Measurements from ENCODE around the gene CAMK4. TPM values are rescaled to one million over a fixed set of nuclear protein-coding genes. Genes with fewer than 3 reads are reported as not detected.

Gene CAMK4
- total RNA-seq, 1 donor from 2014 or later: 4.7 TPM

DNA sequence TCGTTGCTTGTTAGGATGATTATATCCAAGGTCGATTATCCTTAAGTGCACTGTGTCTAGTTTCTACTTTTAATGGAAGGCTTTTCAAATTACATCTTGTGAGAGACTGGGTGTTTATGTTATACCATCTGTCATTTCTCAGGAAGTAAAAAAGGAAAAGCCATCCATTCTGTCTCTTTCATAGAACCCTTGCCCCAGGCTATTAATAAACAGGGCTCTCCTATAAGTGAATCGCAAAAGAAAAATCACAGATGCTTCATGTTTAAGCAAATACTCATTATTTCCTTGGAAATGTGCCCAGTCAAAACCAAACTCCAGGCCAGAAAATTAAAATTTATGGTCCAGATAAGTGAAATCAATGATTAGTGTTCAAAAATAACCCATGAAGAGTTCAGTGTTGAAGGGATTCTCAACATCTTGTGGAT is 230.0 kb downstream of the CAMK4 start:
- H3K27me3 ChIP-seq (ENCODE audit: control insufficient read depth in 3 of 3, insufficient read depth in 3 of 3, low read length in 3 of 3): no peaks in the 10 kb centered on the region
- H3K9ac ChIP-seq (ENCODE audit: low read depth in 1 of 3, low read length in 3 of 3): no peak overlapping the region

DNA sequence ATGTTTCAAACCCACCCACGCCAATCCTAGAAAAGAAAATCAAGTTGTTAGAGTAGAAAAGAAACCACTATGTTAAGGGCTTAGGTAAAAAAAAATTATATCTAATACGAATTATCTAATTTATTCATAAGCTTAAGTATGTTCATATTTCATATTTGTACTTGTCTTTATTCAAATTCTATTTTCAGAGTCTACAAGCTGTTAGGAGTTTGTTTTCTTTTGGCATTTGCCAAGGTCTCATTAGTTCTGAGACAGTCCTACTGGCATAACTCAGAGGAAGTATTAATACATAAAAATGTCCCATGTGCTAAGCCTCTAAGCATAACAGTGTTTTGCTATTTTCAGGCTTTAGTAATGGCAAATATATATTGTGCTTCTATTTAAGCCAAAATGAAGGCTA is 230.6 kb downstream of the CAMK4 start:
- H3K27ac ChIP-seq (ENCODE audit: low read depth, low read length): no peak overlapping the region
- no peaks in the 10 kb centered on the region for H3K27me3 ChIP-seq (ENCODE audit: control insufficient read depth in 3 of 3, insufficient read depth in 3 of 3, low read length in 3 of 3)
- no peak overlapping the region for H3K9ac ChIP-seq (ENCODE audit: low read depth in 1 of 3, low read length in 3 of 3)
- H3K9me3 ChIP-seq (ENCODE audit: control insufficient read depth in 3 of 3, low read length in 3 of 3): no peaks in the 10 kb centered on the region
- H3K4me1 ChIP-seq (ENCODE audit: control insufficient read depth in 3 of 3, insufficient read depth in 3 of 3, low read length in 3 of 3): no peaks in the 10 kb centered on the region
- H3K4me3 ChIP-seq (ENCODE audit: low read length in 3 of 3): no peak overlapping the region
- no peaks in the 10 kb centered on the region for H3K36me3 ChIP-seq (ENCODE audit: control insufficient read depth in 3 of 3, insufficient read depth in 3 of 3, low read length in 3 of 3)

More for the DNA sequence above, 230.0 kb downstream of the CAMK4 start:
- no peak overlapping the region for H3K4me3 ChIP-seq (ENCODE audit: low read length in 3 of 3)
- H3K4me1 ChIP-seq (ENCODE audit: control insufficient read depth in 3 of 3, insufficient read depth in 3 of 3, low read length in 3 of 3): no peaks in the 10 kb centered on the region
- no peaks in the 10 kb centered on the region for H3K9me3 ChIP-seq (ENCODE audit: control insufficient read depth in 3 of 3, low read length in 3 of 3)
- H3K36me3 ChIP-seq (ENCODE audit: control insufficient read depth in 3 of 3, insufficient read depth in 3 of 3, low read length in 3 of 3): no peaks in the 10 kb centered on the region
- H3K27ac ChIP-seq (ENCODE audit: low read depth, low read length): no peak overlapping the region

DNA sequence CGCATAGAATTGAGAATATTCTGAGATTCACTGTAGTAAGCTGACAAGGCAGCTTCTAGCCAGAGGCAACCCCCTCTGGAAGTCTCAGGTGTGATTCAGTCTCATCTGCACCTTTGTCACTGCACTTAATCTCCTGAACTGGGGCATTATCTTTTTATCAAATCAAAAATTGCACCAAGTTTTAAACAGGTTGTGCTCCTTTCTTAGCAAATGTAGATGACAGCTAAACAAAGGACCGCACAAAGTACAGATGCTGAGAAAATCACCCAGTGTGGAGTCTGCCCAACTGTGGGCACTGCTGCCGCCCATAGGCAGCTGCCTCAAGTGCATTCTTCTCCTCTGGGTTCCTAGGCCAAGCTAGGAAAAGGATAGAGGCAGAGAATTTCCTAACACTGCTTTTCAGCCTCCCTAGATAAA is 237.1 kb downstream of the CAMK4 start:
- no peaks in the 10 kb centered on the region for H3K36me3 ChIP-seq (ENCODE audit: control insufficient read depth in 3 of 3, insufficient read depth in 3 of 3, low read length in 3 of 3)

GRCh38 chr5:111461934-111462333 is 237.8 kb downstream of the CAMK4 start:
- H3K27me3 ChIP-seq (ENCODE audit: control insufficient read depth in 3 of 3, insufficient read depth in 3 of 3, low read length in 3 of 3): no peaks in the 10 kb centered on the region
- H3K4me3 ChIP-seq (ENCODE audit: low read length in 3 of 3): no peak overlapping the region
- H3K4me1 ChIP-seq (ENCODE audit: control insufficient read depth in 3 of 3, insufficient read depth in 3 of 3, low read length in 3 of 3): no peaks in the 10 kb centered on the region
- no peak overlapping the region for H3K9ac ChIP-seq (ENCODE audit: low read depth in 1 of 3, low read length in 3 of 3)
- H3K9me3 ChIP-seq (ENCODE audit: control insufficient read depth in 3 of 3, low read length in 3 of 3): no peaks in the 10 kb centered on the region
- no peak overlapping the region for H3K27ac ChIP-seq (ENCODE audit: low read depth, low read length)
- H3K36me3 ChIP-seq (ENCODE audit: control insufficient read depth in 3 of 3, insufficient read depth in 3 of 3, low read length in 3 of 3): no peaks in the 10 kb centered on the region

More for the DNA sequence above, 237.1 kb downstream of the CAMK4 start:
- no peak overlapping the region for H3K9ac ChIP-seq (ENCODE audit: low read depth in 1 of 3, low read length in 3 of 3)
- no peaks in the 10 kb centered on the region for H3K9me3 ChIP-seq (ENCODE audit: control insufficient read depth in 3 of 3, low read length in 3 of 3)
- H3K27me3 ChIP-seq (ENCODE audit: control insufficient read depth in 3 of 3, insufficient read depth in 3 of 3, low read length in 3 of 3): no peaks in the 10 kb centered on the region
- no peak overlapping the region for H3K4me3 ChIP-seq (ENCODE audit: low read length in 3 of 3)
- no peaks in the 10 kb centered on the region for H3K4me1 ChIP-seq (ENCODE audit: control insufficient read depth in 3 of 3, insufficient read depth in 3 of 3, low read length in 3 of 3)
- H3K27ac ChIP-seq (ENCODE audit: low read depth, low read length): no peak overlapping the region

GRCh38 chr5:111463311-111463710 is 239.1 kb downstream of the CAMK4 start:
- Histone ChIP-seq H3K9ac (ENCODE audit: low read depth in 1 of 3, low read length in 3 of 3) (no peak overlapping the region), H3K9me3 (ENCODE audit: control insufficient read depth in 3 of 3, low read length in 3 of 3) (no peaks in the 10 kb centered on the region), H3K27me3 (ENCODE audit: control insufficient read depth in 3 of 3, insufficient read depth in 3 of 3, low read length in 3 of 3) (no peaks in the 10 kb centered on the region), H3K4me1 (ENCODE audit: control insufficient read depth in 3 of 3, insufficient read depth in 3 of 3, low read length in 3 of 3) (no peaks in the 10 kb centered on the region), H3K4me3 (ENCODE audit: low read length in 3 of 3) (no peak overlapping the region), H3K36me3 (ENCODE audit: control insufficient read depth in 3 of 3, insufficient read depth in 3 of 3, low read length in 3 of 3) (no peaks in the 10 kb centered on the region), H3K27ac (ENCODE audit: low read depth, low read length) (no peak overlapping the region)

DNA sequence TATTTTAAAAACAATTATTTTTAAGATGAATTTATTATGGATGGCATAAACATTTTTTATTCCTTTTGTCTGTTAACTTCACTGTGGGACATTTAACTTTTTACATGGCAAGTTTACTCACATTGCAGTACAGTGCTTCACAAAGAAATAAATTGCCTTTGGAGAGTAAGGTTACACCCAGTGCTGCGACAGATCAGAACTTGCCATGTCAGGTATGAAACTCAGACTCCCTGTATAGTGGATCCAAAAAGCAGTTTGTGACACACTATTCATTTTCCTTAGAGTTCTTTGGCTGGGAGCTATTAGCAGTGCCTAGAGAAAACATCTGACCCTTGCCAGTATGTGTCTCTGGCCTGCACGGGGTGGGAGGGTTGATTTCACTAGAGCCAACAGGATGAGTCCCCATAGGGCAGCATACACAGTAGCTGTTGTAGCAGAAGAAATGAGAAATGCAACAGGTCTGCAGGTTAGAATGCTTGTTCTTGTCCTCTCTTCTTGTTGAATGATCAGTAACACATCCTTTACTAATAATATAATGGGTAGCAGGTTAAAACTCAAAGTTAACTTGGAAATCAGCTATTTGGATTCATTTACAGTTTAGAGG is 245.2 kb downstream of the CAMK4 start:
- Histone ChIP-seq H3K4me3 (ENCODE audit: low read length in 3 of 3) (no peak overlapping the region), H3K4me1 (ENCODE audit: control insufficient read depth in 3 of 3, insufficient read depth in 3 of 3, low read length in 3 of 3) (peaks cover 0 to 2% (median 0%) of the 10 kb centered on the region in 3 donors), H3K27ac (ENCODE audit: low read depth, low read length) (no peak overlapping the region), H3K9me3 (ENCODE audit: control insufficient read depth in 3 of 3, low read length in 3 of 3) (no peaks in the 10 kb centered on the region), H3K36me3 (ENCODE audit: control insufficient read depth in 3 of 3, insufficient read depth in 3 of 3, low read length in 3 of 3) (no peaks in the 10 kb centered on the region), H3K27me3 (ENCODE audit: control insufficient read depth in 3 of 3, insufficient read depth in 3 of 3, low read length in 3 of 3) (no peaks in the 10 kb centered on the region), H3K9ac (ENCODE audit: low read depth in 1 of 3, low read length in 3 of 3) (no peak overlapping the region)

DNA sequence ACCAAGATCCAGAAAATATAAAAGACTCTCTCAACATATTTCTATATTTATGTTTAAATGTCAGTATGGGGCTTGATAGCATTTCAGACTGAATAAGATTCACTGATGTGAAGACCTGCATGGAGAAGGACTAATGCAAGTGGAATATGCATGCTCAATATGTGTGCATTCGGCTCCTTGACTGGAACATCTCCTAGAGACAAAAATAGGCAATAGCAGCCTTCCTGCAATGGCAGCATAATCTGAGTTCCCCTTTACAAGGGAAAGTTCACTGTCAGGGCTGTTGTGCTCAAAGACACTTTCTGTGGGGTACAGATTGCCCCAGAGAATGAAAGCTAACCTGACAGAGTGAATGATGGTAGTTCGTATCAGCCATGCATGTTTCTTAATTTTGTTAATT is 245.7 kb downstream of the CAMK4 start:
- Histone ChIP-seq H3K9ac (ENCODE audit: low read depth in 1 of 3, low read length in 3 of 3) (no peak overlapping the region), H3K27me3 (ENCODE audit: control insufficient read depth in 3 of 3, insufficient read depth in 3 of 3, low read length in 3 of 3) (no peaks in the 10 kb centered on the region), H3K4me3 (ENCODE audit: low read length in 3 of 3) (no peak overlapping the region), H3K9me3 (ENCODE audit: control insufficient read depth in 3 of 3, low read length in 3 of 3) (no peaks in the 10 kb centered on the region), H3K36me3 (ENCODE audit: control insufficient read depth in 3 of 3, insufficient read depth in 3 of 3, low read length in 3 of 3) (no peaks in the 10 kb centered on the region), H3K27ac (ENCODE audit: low read depth, low read length) (no peak overlapping the region), H3K4me1 (ENCODE audit: control insufficient read depth in 3 of 3, insufficient read depth in 3 of 3, low read length in 3 of 3) (peaks cover 0 to 2% (median 0%) of the 10 kb centered on the region in 3 donors)

DNA sequence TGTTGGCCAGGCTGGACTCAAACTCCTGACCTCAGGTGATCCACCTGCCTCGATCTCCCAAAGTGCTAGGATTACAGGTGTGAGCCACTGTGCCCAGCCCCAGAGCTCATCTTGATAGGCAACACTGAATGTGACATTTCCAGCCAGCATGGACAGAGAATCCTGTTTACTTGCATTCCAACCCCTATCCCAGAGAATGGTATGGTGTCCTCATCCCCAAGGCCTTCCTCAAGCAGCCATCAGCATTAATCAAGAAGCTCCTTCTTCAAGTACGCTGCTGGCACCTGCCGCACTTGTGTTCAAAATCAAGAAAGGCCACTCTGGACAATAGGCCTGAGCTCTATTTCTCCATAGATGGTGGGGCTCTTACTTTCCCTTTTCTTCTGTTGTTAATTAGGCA is 247.9 kb downstream of the CAMK4 start:
- no peaks in the 10 kb centered on the region for H3K27me3 ChIP-seq (ENCODE audit: control insufficient read depth in 3 of 3, insufficient read depth in 3 of 3, low read length in 3 of 3)
- H3K4me3 ChIP-seq (ENCODE audit: low read length in 3 of 3): no peak overlapping the region
- no peak overlapping the region for H3K9ac ChIP-seq (ENCODE audit: low read depth in 1 of 3, low read length in 3 of 3)
- peaks cover 0 to 2% (median 0%) of the 10 kb centered on the region in 3 donors for H3K4me1 ChIP-seq (ENCODE audit: control insufficient read depth in 3 of 3, insufficient read depth in 3 of 3, low read length in 3 of 3)
- H3K27ac ChIP-seq (ENCODE audit: low read depth, low read length): no peak overlapping the region
- H3K9me3 ChIP-seq (ENCODE audit: control insufficient read depth in 3 of 3, low read length in 3 of 3): no peaks in the 10 kb centered on the region
- H3K36me3 ChIP-seq (ENCODE audit: control insufficient read depth in 3 of 3, insufficient read depth in 3 of 3, low read length in 3 of 3): no peaks in the 10 kb centered on the region

DNA sequence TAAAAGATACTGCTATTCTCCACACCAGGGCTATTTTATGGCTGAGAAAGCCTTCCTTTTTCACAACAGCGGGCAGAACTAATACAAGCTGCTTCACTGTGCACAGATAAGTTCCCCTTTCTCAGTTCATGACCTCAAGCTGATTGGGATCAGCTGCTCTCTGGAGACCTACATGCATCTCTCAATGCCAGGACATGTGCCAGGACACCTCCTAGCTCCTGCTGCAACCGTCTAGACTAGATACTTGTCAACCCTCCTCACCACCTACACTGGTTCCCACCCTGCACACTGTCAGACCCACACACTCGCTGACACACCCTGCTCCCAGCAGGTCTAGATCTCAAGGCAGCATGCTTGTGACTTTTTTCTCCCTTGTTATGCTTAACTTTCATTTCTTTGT is 248.4 kb downstream of the CAMK4 start:
- Histone ChIP-seq H3K36me3 (ENCODE audit: control insufficient read depth in 3 of 3, insufficient read depth in 3 of 3, low read length in 3 of 3) (no peaks in the 10 kb centered on the region), H3K4me1 (ENCODE audit: control insufficient read depth in 3 of 3, insufficient read depth in 3 of 3, low read length in 3 of 3) (peaks cover 0 to 2% (median 0%) of the 10 kb centered on the region in 3 donors), H3K4me3 (ENCODE audit: low read length in 3 of 3) (no peak overlapping the region), H3K9ac (ENCODE audit: low read depth in 1 of 3, low read length in 3 of 3) (no peak overlapping the region), H3K27me3 (ENCODE audit: control insufficient read depth in 3 of 3, insufficient read depth in 3 of 3, low read length in 3 of 3) (no peaks in the 10 kb centered on the region), H3K27ac (ENCODE audit: low read depth, low read length) (no peak overlapping the region), H3K9me3 (ENCODE audit: control insufficient read depth in 3 of 3, low read length in 3 of 3) (no peaks in the 10 kb centered on the region)

GRCh38 chr5:111478266-111478665 is 254.1 kb downstream of the CAMK4 start:
- H3K27me3 ChIP-seq (ENCODE audit: control insufficient read depth in 3 of 3, insufficient read depth in 3 of 3, low read length in 3 of 3): no peaks in the 10 kb centered on the region
- no peak overlapping the region for H3K9ac ChIP-seq (ENCODE audit: low read depth in 1 of 3, low read length in 3 of 3)
- no peak overlapping the region for H3K27ac ChIP-seq (ENCODE audit: low read depth, low read length)
- H3K4me1 ChIP-seq (ENCODE audit: control insufficient read depth in 3 of 3, insufficient read depth in 3 of 3, low read length in 3 of 3): no peaks in the 10 kb centered on the region
- no peak overlapping the region for H3K4me3 ChIP-seq (ENCODE audit: low read length in 3 of 3)
- H3K9me3 ChIP-seq (ENCODE audit: control insufficient read depth in 3 of 3, low read length in 3 of 3): no peaks in the 10 kb centered on the region
- no peaks in the 10 kb centered on the region for H3K36me3 ChIP-seq (ENCODE audit: control insufficient read depth in 3 of 3, insufficient read depth in 3 of 3, low read length in 3 of 3)

Data from skeletal muscle tissue (tissue), 4 donors.